GM10266 (cell line): ENCODE data around the gene TRMT10A.
"Not testable (repeated sequence)": the region's sequence is repeated elsewhere in the genome, so short reads cannot be mapped to it uniquely, and the experiment has no call there.

Source experiments
- DNase-seq: peaks from one replicate; pipeline ENCODE4 v3.0.0; 2012; ENCODE audit errors: extremely low spot score
- CTCF ChIP-seq: IDR thresholded peaks from 2 replicates; pipeline ENCODE4 v1.5.1; 2012; ENCODE audit warnings: mild to moderate bottlenecking, low read depth; ENCODE audit not compliant: control insufficient read depth, insufficient read depth; ENCODE audit errors: missing control alignments

The TRMT10A gene

GRCh38 chr4:99564921-99565320 lies 1.1 kb upstream of the TRMT10A start:
- no peak for TF ChIP-seq CTCF
- DNase-seq: no peak

GRCh38 chr4:99552872-99553271 lies 11.0 kb downstream of the TRMT10A start:
- no peak for TF ChIP-seq CTCF
- DNase-seq: no peak

- no peak for DNase-seq
- TF ChIP-seq CTCF: no peak
Observed at GRCh38 chr4:99540277-99540939, 23.4 kb downstream of the TRMT10A start.

- no peak for DNase-seq
- TF ChIP-seq CTCF: no peak
Observed at GRCh38 chr4:99537674-99538073, 26.2 kb downstream of the TRMT10A start.

GRCh38 chr4:99536848-99537247 lies 27.0 kb downstream of the TRMT10A start:
- TF ChIP-seq CTCF: no peak
- DNase-seq: no peak

- DNase-seq: no peak
- TF ChIP-seq CTCF: no peak
Observed at GRCh38 chr4:99536271-99536670, 27.6 kb downstream of the TRMT10A start.

GRCh38 chr4:99534699-99535098 lies 29.1 kb downstream of the TRMT10A start:
- not testable (repeated sequence) for DNase-seq

GRCh38 chr4:99529956-99530355 lies 33.9 kb downstream of the TRMT10A start:
- no peak for DNase-seq
- TF ChIP-seq CTCF: no peak
